HCT116 (cell line): ENCODE results near the gene MAML2.

Source experiments
- POLR2A ChIP-seq: IDR thresholded peaks from 2 replicates; pipeline ENCODE4 v1.7.0; 2011; ENCODE audit warnings: borderline replicate concordance; ENCODE audit not compliant: insufficient read depth, insufficient read length; ENCODE audit errors: extremely low read depth
- POLR2AphosphoS5 ChIP-seq: IDR thresholded peaks from 2 replicates; pipeline ENCODE4 v1.6.1; 2011; ENCODE audit warnings: mild to moderate bottlenecking, low read depth, low read length, moderate library complexity
- SIN3A ChIP-seq: IDR thresholded peaks from 2 replicates; pipeline ENCODE4 v1.6.1; 2012; ENCODE audit warnings: low read depth
- SP1 ChIP-seq: IDR thresholded peaks from 2 replicates; pipeline ENCODE4 v1.6.1; 2012; ENCODE audit warnings: low read depth
- SRF ChIP-seq: IDR thresholded peaks from 2 replicates; pipeline ENCODE4 v1.6.1; 2012; ENCODE audit warnings: low read depth
- YY1 ChIP-seq: IDR thresholded peaks from 2 replicates; pipeline ENCODE4 v1.6.1; 2011; ENCODE audit warnings: low read length, low read depth, moderate library complexity, mild to moderate bottlenecking; ENCODE audit not compliant: insufficient replicate concordance; ENCODE audit errors: extremely low read depth
- TF ChIP-seq, protein P1 (sequence below): IDR thresholded peaks from 2 replicates; pipeline ENCODE4 v1.6.1; 2012
- TF ChIP-seq, protein P2 (sequence below), 3 experiments: fragments of 200-600 bp in 1 of 3; sonication (generic) in 1 of 3; IDR thresholded peaks in 2 of 3; conservative IDR thresholded peaks in 1 of 3; 2 replicates each; pipeline ENCODE4 v1.5.1; 2012 to 2017; ENCODE audit warnings: low read depth in 2 of 3, low read length in 2 of 3, antibody characterized with exemption in 1 of 3, borderline replicate concordance in 1 of 3, control low read depth in 1 of 3, mild to moderate bottlenecking in 1 of 3, mixed read lengths in 1 of 3, mixed run types in 1 of 3, moderate library complexity in 1 of 3; ENCODE audit not compliant: insufficient read depth in 1 of 3
- TF ChIP-seq, protein P3 (sequence below): IDR thresholded peaks from 2 replicates; pipeline ENCODE4 v1.6.1; 2012; ENCODE audit warnings: low read depth

DNA sequence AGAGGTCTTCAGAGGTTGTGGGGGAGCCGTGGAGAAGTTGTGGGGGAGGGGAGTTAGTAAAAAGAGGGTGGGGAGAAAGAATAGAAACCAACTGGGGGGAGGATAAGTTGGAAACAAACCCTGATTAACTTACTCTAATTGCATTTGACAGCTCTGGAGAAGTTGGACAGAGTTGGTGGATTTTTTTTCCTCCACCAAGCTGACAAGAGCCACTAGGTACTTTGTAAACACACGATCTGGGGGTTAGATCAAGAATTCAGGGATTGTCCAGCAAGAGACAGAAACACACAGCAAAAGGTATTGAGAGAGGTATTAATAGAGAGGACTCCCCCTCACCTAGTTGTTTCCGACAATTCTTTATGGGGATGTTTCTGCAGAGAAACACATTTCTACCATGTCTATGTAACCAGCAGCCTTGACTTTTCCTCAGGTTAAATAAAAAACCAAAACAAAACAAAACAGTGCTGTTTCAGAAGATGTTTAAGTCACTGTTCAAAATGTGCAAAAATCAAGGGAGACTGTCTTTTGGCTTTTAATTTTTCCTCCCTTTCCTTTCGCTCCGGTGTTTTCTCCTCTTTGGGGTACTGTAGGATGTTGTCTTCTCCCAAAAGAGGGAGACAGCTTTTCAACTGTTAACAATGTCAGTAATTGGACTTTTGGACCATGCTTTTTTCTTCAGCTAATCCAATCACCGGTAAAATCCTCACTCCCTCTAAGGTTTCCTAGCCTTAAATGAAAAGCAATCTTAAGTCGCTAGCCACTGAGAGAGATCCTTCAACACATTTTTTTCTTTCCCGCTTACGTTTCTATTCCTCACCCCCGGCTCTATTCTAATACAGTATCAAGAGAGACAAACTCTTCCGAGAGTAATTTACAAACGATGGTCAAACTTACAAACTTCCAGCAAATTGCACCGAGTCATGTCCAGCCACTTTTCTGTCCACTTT is 708 bp downstream of the MAML2 start:
- TF ChIP-seq SIN3A (no peak), POLR2AphosphoS5 (no peak), POLR2A (no peak), SP1 (no peak), SRF (no peak), YY1 (no peak)
- TF ChIP-seq, protein P1, sequence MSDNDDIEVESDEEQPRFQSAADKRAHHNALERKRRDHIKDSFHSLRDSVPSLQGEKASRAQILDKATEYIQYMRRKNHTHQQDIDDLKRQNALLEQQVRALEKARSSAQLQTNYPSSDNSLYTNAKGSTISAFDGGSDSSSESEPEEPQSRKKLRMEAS: no peak
- TF ChIP-seq, protein P2, sequence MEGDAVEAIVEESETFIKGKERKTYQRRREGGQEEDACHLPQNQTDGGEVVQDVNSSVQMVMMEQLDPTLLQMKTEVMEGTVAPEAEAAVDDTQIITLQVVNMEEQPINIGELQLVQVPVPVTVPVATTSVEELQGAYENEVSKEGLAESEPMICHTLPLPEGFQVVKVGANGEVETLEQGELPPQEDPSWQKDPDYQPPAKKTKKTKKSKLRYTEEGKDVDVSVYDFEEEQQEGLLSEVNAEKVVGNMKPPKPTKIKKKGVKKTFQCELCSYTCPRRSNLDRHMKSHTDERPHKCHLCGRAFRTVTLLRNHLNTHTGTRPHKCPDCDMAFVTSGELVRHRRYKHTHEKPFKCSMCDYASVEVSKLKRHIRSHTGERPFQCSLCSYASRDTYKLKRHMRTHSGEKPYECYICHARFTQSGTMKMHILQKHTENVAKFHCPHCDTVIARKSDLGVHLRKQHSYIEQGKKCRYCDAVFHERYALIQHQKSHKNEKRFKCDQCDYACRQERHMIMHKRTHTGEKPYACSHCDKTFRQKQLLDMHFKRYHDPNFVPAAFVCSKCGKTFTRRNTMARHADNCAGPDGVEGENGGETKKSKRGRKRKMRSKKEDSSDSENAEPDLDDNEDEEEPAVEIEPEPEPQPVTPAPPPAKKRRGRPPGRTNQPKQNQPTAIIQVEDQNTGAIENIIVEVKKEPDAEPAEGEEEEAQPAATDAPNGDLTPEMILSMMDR (IDR thresholded peaks at IDR 0.05 in 2 of 3, conservative IDR thresholded peaks at IDR 0.05 in 1 of 3; ENCODE audit: borderline replicate concordance in 1 of 3, insufficient read depth in 1 of 3, low read depth in 2 of 3, low read length in 2 of 3): no peak
- TF ChIP-seq, protein P3, sequence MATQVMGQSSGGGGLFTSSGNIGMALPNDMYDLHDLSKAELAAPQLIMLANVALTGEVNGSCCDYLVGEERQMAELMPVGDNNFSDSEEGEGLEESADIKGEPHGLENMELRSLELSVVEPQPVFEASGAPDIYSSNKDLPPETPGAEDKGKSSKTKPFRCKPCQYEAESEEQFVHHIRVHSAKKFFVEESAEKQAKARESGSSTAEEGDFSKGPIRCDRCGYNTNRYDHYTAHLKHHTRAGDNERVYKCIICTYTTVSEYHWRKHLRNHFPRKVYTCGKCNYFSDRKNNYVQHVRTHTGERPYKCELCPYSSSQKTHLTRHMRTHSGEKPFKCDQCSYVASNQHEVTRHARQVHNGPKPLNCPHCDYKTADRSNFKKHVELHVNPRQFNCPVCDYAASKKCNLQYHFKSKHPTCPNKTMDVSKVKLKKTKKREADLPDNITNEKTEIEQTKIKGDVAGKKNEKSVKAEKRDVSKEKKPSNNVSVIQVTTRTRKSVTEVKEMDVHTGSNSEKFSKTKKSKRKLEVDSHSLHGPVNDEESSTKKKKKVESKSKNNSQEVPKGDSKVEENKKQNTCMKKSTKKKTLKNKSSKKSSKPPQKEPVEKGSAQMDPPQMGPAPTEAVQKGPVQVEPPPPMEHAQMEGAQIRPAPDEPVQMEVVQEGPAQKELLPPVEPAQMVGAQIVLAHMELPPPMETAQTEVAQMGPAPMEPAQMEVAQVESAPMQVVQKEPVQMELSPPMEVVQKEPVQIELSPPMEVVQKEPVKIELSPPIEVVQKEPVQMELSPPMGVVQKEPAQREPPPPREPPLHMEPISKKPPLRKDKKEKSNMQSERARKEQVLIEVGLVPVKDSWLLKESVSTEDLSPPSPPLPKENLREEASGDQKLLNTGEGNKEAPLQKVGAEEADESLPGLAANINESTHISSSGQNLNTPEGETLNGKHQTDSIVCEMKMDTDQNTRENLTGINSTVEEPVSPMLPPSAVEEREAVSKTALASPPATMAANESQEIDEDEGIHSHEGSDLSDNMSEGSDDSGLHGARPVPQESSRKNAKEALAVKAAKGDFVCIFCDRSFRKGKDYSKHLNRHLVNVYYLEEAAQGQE: no peak
